GM12874 (cell line): ENCODE data around the gene PCYOX1L.

ENCODE experiments used
- TF ChIP-seq, protein P1 (sequence below): IDR thresholded peaks from 2 replicates; pipeline ENCODE4 v1.5.1; 2011; ENCODE audit warnings: low read depth, mild to moderate bottlenecking, control low read depth, low read length, moderate library complexity; ENCODE audit not compliant: insufficient read depth

Gene PCYOX1L

DNA sequence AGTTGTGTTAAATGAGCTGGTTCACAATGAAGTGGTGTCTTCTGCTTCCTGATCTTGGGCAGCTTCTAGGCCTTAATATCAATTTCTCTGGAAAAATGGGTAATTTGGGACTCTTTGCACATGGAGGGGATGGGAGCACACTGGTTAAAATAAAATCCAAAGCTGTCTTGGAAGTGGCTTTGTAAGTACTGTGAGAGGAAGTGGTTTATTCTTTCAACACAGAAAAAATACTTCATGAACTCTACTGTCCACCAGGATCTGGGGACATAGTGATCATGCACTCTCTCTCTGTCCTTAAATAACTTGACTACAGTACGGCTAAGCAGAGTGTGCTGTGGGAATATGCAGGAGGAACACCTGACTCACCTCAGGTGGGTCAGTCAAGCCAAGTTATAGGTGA lies 2.4 kb downstream of the PCYOX1L start:
- TF ChIP-seq, protein P1, sequence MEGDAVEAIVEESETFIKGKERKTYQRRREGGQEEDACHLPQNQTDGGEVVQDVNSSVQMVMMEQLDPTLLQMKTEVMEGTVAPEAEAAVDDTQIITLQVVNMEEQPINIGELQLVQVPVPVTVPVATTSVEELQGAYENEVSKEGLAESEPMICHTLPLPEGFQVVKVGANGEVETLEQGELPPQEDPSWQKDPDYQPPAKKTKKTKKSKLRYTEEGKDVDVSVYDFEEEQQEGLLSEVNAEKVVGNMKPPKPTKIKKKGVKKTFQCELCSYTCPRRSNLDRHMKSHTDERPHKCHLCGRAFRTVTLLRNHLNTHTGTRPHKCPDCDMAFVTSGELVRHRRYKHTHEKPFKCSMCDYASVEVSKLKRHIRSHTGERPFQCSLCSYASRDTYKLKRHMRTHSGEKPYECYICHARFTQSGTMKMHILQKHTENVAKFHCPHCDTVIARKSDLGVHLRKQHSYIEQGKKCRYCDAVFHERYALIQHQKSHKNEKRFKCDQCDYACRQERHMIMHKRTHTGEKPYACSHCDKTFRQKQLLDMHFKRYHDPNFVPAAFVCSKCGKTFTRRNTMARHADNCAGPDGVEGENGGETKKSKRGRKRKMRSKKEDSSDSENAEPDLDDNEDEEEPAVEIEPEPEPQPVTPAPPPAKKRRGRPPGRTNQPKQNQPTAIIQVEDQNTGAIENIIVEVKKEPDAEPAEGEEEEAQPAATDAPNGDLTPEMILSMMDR, result no peak

DNA sequence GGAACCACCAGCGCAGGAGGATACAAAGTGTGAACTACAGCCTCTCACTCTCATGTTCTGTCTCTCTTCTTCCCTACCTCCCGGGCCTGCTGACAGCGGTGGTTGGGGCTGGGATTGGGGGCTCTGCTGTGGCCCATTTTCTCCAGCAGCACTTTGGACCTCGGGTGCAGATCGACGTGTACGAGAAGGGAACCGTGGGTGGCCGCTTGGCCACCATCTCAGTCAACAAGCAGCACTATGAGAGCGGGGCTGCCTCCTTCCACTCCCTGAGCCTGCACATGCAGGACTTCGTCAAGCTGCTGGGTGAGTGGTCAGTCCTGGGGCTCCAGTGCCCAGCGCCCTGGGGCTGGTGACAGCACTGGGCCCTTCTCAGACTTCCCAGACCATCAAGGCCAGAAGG lies 4.7 kb downstream of the PCYOX1L start:
- TF ChIP-seq, protein P1, result no peak

DNA sequence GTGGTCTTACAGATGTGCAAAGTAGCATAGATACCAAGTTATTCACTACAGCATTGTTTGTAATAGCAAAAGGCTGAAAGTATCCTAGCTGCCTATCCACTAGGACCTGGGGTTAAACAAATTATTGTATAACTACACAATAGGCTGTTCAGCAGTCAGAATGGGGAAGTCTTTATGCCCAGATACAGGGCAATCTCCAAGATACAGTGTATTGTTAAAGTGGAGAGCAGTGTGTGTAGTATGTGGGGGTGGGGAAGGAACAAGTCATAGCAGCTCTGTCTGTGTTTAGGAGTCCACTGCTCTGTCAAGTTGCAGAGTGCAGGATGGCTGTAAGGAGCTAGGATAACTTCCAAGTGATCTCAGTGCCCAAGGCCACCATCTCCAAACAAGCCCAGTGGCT lies 5.5 kb downstream of the PCYOX1L start:
- TF ChIP-seq, protein P1, result no peak

DNA sequence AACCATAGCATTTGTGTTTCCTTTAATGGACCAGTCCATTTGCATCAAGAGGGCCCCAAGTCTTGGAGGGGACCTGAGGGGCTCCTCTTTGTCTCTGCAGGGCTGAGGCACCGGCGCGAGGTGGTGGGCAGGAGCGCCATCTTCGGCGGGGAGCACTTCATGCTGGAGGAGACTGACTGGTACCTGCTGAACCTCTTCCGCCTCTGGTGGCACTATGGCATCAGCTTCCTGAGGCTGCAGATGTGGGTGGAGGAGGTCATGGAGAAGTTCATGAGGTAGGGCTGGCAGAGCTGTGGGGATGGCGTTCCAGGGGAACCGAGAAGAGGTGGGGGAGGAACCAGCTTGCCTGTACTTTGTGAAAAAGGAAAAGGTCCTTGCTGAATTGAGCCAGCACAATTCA lies 6.1 kb downstream of the PCYOX1L start:
- TF ChIP-seq, protein P1, result no peak

DNA sequence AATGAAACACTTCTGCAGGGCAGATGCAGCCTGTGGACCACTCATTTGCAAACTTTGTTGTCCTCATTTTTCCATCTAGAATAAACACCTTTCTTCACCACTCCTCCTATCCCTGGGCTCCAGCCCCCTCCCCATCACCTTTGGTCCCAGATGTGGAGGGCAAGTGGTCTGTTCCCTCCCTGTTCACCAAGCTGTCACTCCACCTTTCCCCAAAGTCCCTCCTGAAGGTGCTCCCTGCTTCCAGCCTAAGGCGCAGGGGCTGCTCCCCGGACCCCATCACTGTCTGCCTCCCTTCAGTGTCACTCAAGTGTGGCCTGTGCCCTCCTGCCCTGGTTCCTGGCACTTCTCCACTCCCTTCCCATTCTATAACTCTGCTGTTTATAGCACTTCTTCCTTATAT lies 6.9 kb downstream of the PCYOX1L start:
- TF ChIP-seq, protein P1, result no peak

DNA sequence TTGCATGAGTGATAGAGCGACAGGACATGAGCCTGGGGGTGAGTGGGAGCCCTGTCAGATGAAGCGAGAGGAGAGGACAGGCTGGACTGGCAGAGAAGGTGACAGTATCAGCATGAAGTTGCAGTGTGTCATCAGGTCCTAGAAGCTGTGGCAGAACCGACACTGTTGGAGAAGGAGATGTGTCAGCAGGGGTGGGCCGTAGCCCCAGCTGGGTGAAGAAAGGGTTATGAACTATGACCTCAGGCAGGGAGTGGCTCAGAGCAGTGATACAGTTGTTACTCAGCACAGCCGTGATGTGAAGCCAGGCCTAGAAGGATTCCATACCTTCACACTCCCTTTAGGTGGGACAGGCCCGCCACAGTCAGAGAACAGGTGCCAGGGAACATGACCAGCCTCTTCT lies 7.6 kb downstream of the PCYOX1L start:
- TF ChIP-seq, protein P1, result no peak

DNA sequence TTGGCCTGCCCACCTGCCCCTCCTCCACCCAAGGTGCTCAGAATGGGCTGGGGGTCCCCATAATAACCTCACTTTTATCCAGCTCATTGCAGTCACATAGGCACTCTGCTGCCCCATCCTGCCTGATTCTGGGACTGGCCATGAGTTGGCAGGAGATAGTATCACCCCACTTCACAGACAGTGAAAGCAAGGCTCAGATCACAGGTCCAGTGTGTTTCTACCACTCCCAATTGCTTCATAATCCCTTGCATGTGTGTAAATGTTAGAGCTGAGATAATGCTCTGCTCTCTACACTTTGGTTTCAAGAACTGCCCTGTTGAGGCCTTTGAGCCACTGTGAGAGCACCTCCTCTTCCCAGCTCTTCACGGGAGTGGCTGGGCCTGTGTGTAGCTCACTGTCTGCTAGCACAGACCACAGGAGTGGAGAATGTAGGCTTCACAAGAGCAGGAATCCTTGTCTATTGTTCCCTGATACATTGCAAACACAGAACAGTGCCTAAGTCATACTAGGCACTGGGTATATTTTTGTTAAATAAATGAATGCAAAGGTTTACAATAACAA lies 8.4 kb downstream of the PCYOX1L start:
- TF ChIP-seq, protein P1, result no peak
